ENCODE measurements around the gene PEX5L. TPM values are rescaled to one million over a fixed set of nuclear protein-coding genes. Genes with fewer than 3 reads are reported as not detected.

PEX5L gene
- total RNA-seq, 2 donors from 2014 or later, result 0.86 to 1.9 TPM

GRCh38 chr3:179896507-179896906 lies 140.2 kb downstream of the PEX5L start:
- Histone ChIP-seq H3K9ac (ENCODE audit: extremely low read depth, low read length, poor library complexity, severe bottlenecking) (no peak overlapping the region), H3K9me3 (ENCODE audit: control insufficient read depth, low read length) (no peaks in the 10 kb centered on the region), H3K36me3 (ENCODE audit: control insufficient read depth, insufficient read depth, low read length) (no peaks in the 10 kb centered on the region), H3K4me1 (ENCODE audit: control insufficient read depth, insufficient read depth, low read length) (peaks cover 12% of the 10 kb centered on the region), H3K27me3 (ENCODE audit: control insufficient read depth, insufficient read depth, low read length, poor library complexity, severe bottlenecking) (no peaks in the 10 kb centered on the region), H3K27ac (ENCODE audit: low read depth, low read length) (no peak overlapping the region), H3K4me3 (ENCODE audit: low read length) (no peak overlapping the region)
- no peak for DNase-seq
- no peak overlapping the region for H3K27ac Mint-ChIP-seq
- no peaks in the 10 kb centered on the region for H3K27me3 Mint-ChIP-seq (ENCODE audit: insufficient read depth)
- TF ChIP-seq CTCF (conservative IDR thresholded peaks at IDR 0.05), result no peak
- no peak overlapping the region for H3K4me3 Mint-ChIP-seq
- no peaks in the 10 kb centered on the region for H3K36me3 Mint-ChIP-seq (ENCODE audit: low read depth)
- WGBS, 2 experiments (ENCODE audit: insufficient coverage in 1 of 2, insufficient read length in 1 of 2), result 86 to 100% methylated on average over 1 to 2 of the region's 2 CpGs
- H3K9me3 Mint-ChIP-seq, result no peaks in the 10 kb centered on the region
- H3K4me1 Mint-ChIP-seq, result peaks cover 12% of the 10 kb centered on the region

- Histone ChIP-seq H3K27ac (ENCODE audit: low read depth, low read length) (no peak overlapping the region), H3K4me3 (ENCODE audit: low read length) (no peak overlapping the region), H3K9ac (ENCODE audit: extremely low read depth, low read length, poor library complexity, severe bottlenecking) (no peak overlapping the region), H3K9me3 (ENCODE audit: control insufficient read depth, low read length) (no peaks in the 10 kb centered on the region), H3K4me1 (ENCODE audit: control insufficient read depth, insufficient read depth, low read length) (peaks cover 6% of the 10 kb centered on the region), H3K36me3 (ENCODE audit: control insufficient read depth, insufficient read depth, low read length) (no peaks in the 10 kb centered on the region), H3K27me3 (ENCODE audit: control insufficient read depth, insufficient read depth, low read length, poor library complexity, severe bottlenecking) (no peaks in the 10 kb centered on the region)
- peaks cover 11% of the 10 kb centered on the region for H3K4me1 Mint-ChIP-seq
- no peaks in the 10 kb centered on the region for H3K36me3 Mint-ChIP-seq (ENCODE audit: low read depth)
- TF ChIP-seq CTCF (conservative IDR thresholded peaks at IDR 0.05), result no peak
- H3K4me3 Mint-ChIP-seq, result no peak overlapping the region
- H3K27me3 Mint-ChIP-seq (ENCODE audit: insufficient read depth), result no peaks in the 10 kb centered on the region
- H3K27ac Mint-ChIP-seq, result no peak overlapping the region
- no peak for DNase-seq
- no peaks in the 10 kb centered on the region for H3K9me3 Mint-ChIP-seq
Observed at GRCh38 chr3:179895330-179895729, 141.4 kb downstream of the PEX5L start.

GRCh38 chr3:179887295-179887943 lies 149.3 kb downstream of the PEX5L start:
- TF ChIP-seq CTCF (conservative IDR thresholded peaks at IDR 0.05), result no peak
- no peak overlapping the region for H3K4me3 Mint-ChIP-seq
- H3K4me1 ChIP-seq (ENCODE audit: control insufficient read depth, insufficient read depth, low read length), result peaks cover 2% of the 10 kb centered on the region
- H3K27ac ChIP-seq (ENCODE audit: low read depth, low read length), result no peak overlapping the region
- H3K4me3 ChIP-seq (ENCODE audit: low read length), result no peak overlapping the region
- no peaks in the 10 kb centered on the region for H3K36me3 Mint-ChIP-seq (ENCODE audit: low read depth)
- no peak overlapping the region for H3K9ac ChIP-seq (ENCODE audit: extremely low read depth, low read length, poor library complexity, severe bottlenecking)
- DNase-seq, result no peak
- peaks cover 23% of the 10 kb centered on the region for H3K4me1 Mint-ChIP-seq
- H3K27me3 Mint-ChIP-seq (ENCODE audit: insufficient read depth), result no peaks in the 10 kb centered on the region
- 45 to 69% methylated on average over 2 to 4 of the region's 4 CpGs for WGBS, 2 experiments (ENCODE audit: insufficient coverage in 1 of 2, insufficient read length in 1 of 2)
- no peaks in the 10 kb centered on the region for H3K27me3 ChIP-seq (ENCODE audit: control insufficient read depth, insufficient read depth, low read length, poor library complexity, severe bottlenecking)
- H3K9me3 Mint-ChIP-seq, result no peaks in the 10 kb centered on the region
- H3K36me3 ChIP-seq (ENCODE audit: control insufficient read depth, insufficient read depth, low read length), result no peaks in the 10 kb centered on the region
- H3K27ac Mint-ChIP-seq, result no peak overlapping the region
- H3K9me3 ChIP-seq (ENCODE audit: control insufficient read depth, low read length), result no peaks in the 10 kb centered on the region

Data from endodermal cell (in vitro differentiated cells).